DOHH2 (cell line): Measurements from ENCODE around the gene CPLX1.

Experiments
- H3F3A ChIP-seq: fragments of 200-600 bp; sonication (generic), shearing (Covaris generic); 2 replicates; pipeline ENCODE4 v1.6.0; 2016; ENCODE audit warnings: antibody characterized with exemption, mild to moderate bottlenecking; ENCODE audit not compliant: control insufficient read depth, insufficient read depth
- H3K27ac ChIP-seq: fragments of 200-600 bp; sonication (generic); 2 replicates; pipeline ENCODE4 v1.5.1; 2014; ENCODE audit warnings: low read depth, mild to moderate bottlenecking, low read length, moderate library complexity
- H3K27me3 ChIP-seq: fragments of 200-600 bp; sonication (generic); 2 replicates; pipeline ENCODE4 v1.6.1; 2014; ENCODE audit warnings: mild to moderate bottlenecking, low read length, mixed read lengths; ENCODE audit not compliant: control insufficient read depth
- H3K36me3 ChIP-seq: fragments of 200-600 bp; sonication (generic); 2 replicates; pipeline ENCODE4 v1.6.1; 2014; ENCODE audit warnings: mild to moderate bottlenecking, low read length, moderate library complexity, mixed read lengths; ENCODE audit not compliant: control insufficient read depth
- H3K4me1 ChIP-seq: fragments of 200-600 bp; sonication (generic); 2 replicates; pipeline ENCODE4 v1.6.1; 2014; ENCODE audit warnings: mild to moderate bottlenecking, low read length, mixed read lengths; ENCODE audit not compliant: control insufficient read depth
- H3K4me2 ChIP-seq: fragments of 200-600 bp; sonication (generic); 2 replicates; pipeline ENCODE4 v1.6.0; 2014; ENCODE audit warnings: mild to moderate bottlenecking, low read length, moderate library complexity
- H3K4me3 ChIP-seq: fragments of 200-600 bp; sonication (generic); 2 replicates; pipeline ENCODE4 v1.5.1; 2014; ENCODE audit warnings: mild to moderate bottlenecking, low read length, mixed read lengths
- H3K79me2 ChIP-seq: fragments of 200-600 bp; sonication (generic); 2 replicates; pipeline ENCODE4 v1.6.1; 2014; ENCODE audit warnings: mild to moderate bottlenecking, low read length, mixed read lengths; ENCODE audit not compliant: control insufficient read depth
- H3K9me2 ChIP-seq: fragments of 200-600 bp; sonication (generic); replicated peaks from 2 replicates; pipeline ENCODE4 v1.6.1; 2014; ENCODE audit warnings: mild to moderate bottlenecking, low read length, mixed read lengths; ENCODE audit not compliant: control insufficient read depth
- H3K9me3 ChIP-seq: fragments of 200-600 bp; sonication (generic); 2 replicates; pipeline ENCODE4 v1.6.1; 2014; ENCODE audit warnings: antibody characterized with exemption, low read length, mixed read lengths; ENCODE audit not compliant: control insufficient read depth, insufficient read depth
- H4K20me1 ChIP-seq: fragments of 200-600 bp; sonication (generic); 2 replicates; pipeline ENCODE4 v1.6.0; 2014; ENCODE audit warnings: low read depth, mild to moderate bottlenecking, antibody characterized with exemption, low read length, moderate library complexity; ENCODE audit not compliant: control insufficient read depth, insufficient read depth
- EZH2phosphoT487 ChIP-seq: fragments of 200-600 bp; sonication (generic); IDR thresholded peaks from 2 replicates; pipeline ENCODE4 v1.6.1; 2017; ENCODE audit warnings: borderline replicate concordance, mild to moderate bottlenecking, antibody characterized with exemption, low read length, moderate library complexity, mixed read lengths
- TF ChIP-seq, protein P1 (sequence below): fragments of 200-600 bp; sonication (generic); IDR thresholded peaks from one replicate; pipeline ENCODE4 v1.5.1; 2014; ENCODE audit warnings: antibody characterized with exemption, mild to moderate bottlenecking, low read depth, low read length; ENCODE audit not compliant: poor library complexity, severe bottlenecking

CPLX1 gene

DNA sequence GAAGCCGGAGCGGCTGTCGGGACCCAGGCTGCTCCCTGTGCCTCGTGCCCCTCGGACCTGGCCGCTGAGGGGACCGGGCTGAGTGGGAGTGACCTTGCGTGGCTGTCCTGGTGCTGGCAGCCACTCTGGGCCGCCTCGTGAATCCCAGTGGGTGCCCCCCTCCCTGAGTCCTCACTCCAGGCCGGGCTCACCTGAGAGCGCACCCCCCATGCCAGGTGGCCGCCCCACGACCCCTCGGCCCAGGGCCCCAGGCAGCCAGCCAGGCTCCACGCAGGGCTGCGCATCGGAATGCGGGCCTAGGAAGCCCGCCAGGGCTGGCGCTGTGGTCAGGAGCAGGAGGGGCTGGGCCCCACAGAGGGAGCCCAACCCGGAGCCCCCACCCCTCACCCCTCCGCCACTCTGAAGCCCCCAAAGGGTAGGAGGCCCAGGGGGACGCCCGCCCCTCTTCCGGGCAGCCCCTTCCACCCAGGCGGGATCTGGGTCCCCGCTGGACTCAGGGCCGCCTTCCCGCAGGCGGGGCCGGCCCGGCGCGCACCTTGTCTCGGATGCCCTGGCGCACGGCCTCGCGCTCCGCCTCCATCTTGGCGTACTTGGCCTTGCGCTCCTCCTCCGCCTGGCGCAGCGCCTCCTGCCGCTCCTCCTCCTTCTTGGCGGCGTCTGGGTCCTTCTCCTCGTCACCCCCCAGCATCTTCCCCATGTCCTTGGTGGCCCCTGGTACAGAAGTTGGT lies 33.9 kb downstream of the CPLX1 start:
- Histone ChIP-seq H3F3A (peaks cover 30% of the 10 kb centered on the region), H3K79me2 (0 out of 2 replicates have a peak, but pooled peaks cover 2% of the 10 kb centered on the region), H3K4me2 (peak overlapping the region; percentile 96), H3K36me3 (no peaks in the 10 kb centered on the region), H3K4me3 (peak overlapping the region; percentile 76), H3K27ac (peak overlapping the region; percentile 97), H3K4me1 (peaks cover 57% of the 10 kb centered on the region), H4K20me1 (no peaks in the 10 kb centered on the region), H3K9me3 (no peaks in the 10 kb centered on the region), H3K27me3 (no peaks in the 10 kb centered on the region), H3K9me2 (no peaks in the 10 kb centered on the region)
- no peak for TF ChIP-seq EZH2phosphoT487
- TF ChIP-seq, protein P1, sequence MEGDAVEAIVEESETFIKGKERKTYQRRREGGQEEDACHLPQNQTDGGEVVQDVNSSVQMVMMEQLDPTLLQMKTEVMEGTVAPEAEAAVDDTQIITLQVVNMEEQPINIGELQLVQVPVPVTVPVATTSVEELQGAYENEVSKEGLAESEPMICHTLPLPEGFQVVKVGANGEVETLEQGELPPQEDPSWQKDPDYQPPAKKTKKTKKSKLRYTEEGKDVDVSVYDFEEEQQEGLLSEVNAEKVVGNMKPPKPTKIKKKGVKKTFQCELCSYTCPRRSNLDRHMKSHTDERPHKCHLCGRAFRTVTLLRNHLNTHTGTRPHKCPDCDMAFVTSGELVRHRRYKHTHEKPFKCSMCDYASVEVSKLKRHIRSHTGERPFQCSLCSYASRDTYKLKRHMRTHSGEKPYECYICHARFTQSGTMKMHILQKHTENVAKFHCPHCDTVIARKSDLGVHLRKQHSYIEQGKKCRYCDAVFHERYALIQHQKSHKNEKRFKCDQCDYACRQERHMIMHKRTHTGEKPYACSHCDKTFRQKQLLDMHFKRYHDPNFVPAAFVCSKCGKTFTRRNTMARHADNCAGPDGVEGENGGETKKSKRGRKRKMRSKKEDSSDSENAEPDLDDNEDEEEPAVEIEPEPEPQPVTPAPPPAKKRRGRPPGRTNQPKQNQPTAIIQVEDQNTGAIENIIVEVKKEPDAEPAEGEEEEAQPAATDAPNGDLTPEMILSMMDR, result no peak

DNA sequence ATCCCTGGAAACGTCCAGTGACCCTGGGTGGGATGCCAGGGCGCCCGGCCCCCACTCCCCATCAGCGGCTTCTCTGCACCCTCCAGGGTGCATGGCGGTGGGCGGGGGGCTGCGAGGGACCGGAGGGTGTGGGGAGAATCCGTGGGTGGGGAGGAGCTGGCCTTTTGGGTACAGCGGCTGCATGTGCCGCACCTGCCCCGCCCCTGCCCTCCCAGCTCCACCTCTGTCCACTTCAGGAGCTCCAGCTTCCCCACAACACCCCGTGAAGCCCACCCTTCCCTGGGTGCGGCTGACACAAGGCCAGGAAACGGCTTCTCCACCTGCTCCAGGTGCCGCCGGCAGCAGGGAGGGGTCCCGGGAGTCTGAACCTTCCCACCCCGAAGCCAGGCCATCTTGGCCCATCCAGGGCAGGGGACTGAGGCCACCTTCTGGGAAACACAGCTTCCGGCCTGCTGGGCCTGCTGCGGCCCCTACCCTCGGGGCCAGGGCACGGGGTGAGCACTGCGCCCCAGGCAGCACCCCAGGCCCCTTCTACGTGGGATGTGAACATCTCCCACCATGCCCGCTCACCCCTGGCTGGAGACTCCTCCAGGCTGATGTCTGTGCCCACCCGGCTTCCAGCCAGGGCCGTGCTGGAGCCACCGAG lies 34.6 kb downstream of the CPLX1 start:
- H3F3A ChIP-seq, result peaks cover 23% of the 10 kb centered on the region
- no peaks in the 10 kb centered on the region for H4K20me1 ChIP-seq
- H3K27ac ChIP-seq, result no peak overlapping the region
- TF ChIP-seq EZH2phosphoT487, result no peak
- H3K4me2 ChIP-seq, result peak overlapping the region; percentile 96
- H3K79me2 ChIP-seq, result 0 out of 2 replicates have a peak, but pooled peaks cover 2% of the 10 kb centered on the region
- H3K4me3 ChIP-seq, result peak overlapping the region; percentile 76
- H3K9me3 ChIP-seq, result no peaks in the 10 kb centered on the region
- H3K9me2 ChIP-seq, result no peaks in the 10 kb centered on the region
- peaks cover 51% of the 10 kb centered on the region for H3K4me1 ChIP-seq
- H3K36me3 ChIP-seq, result no peaks in the 10 kb centered on the region
- no peaks in the 10 kb centered on the region for H3K27me3 ChIP-seq

DNA sequence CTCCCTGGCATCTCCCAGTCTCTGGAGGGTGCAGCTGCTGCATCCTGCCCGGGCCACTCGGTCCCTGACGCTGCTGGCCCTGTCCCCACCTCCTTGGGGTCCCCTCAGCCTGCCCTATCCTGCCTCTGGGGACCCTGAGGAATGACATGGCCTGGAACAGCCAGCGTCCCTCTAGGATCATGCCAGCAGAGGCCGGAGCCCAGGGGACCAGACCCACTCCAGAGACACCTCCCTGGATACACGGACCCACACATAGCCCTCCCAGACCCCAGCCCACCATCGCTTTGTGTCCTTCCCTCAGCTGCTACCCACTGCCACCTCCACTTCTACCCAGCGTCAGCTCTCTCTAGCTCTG lies 35.5 kb downstream of the CPLX1 start:
- Histone ChIP-seq H3K4me1 (peaks cover 41% of the 10 kb centered on the region), H3K27me3 (no peaks in the 10 kb centered on the region), H3K9me2 (no peaks in the 10 kb centered on the region), H3K4me3 (no peak overlapping the region), H3F3A (peaks cover 21% of the 10 kb centered on the region), H3K9me3 (no peaks in the 10 kb centered on the region), H3K79me2 (0 out of 2 replicates have a peak, but pooled peaks cover 1% of the 10 kb centered on the region), H3K4me2 (no peak overlapping the region), H3K36me3 (no peaks in the 10 kb centered on the region), H3K27ac (no peak overlapping the region), H4K20me1 (no peaks in the 10 kb centered on the region)
- no peak for TF ChIP-seq EZH2phosphoT487
- TF ChIP-seq, protein P1, result no peak
